Measurements from ENCODE around the gene KRT73. TPM values are rescaled to one million over a fixed set of nuclear protein-coding genes. Genes with fewer than 3 reads are reported as not detected.

Gene KRT73
- total and polyA plus RNA-seq, 2 of the 8 experiments (the other 6 are each of a cell fraction or from before 2014, with no cell fraction given) = not detected

GRCh38 chr12:52648012-52648550 lies 29.7 kb upstream of the KRT73 start:
- no peak overlapping the region for H3K56ac ChIP-seq (replicated peaks; ENCODE audit: insufficient read length, low read depth, low read length)
- H2BK20ac ChIP-seq (ENCODE audit: low read length) = no peak overlapping the region
- DNase-seq (ENCODE audit: low read depth in 1 of 2, low spot score in 2 of 2) = peak in 1 of 2 experiments; percentile 11
- H3K4me1 ChIP-seq (replicated peaks in 1 of 4; ENCODE audit: control insufficient read depth in 3 of 4, insufficient read depth in 4 of 4, low read length in 3 of 4) = no peaks in the 10 kb centered on the region
- H3K9me3 ChIP-seq (ENCODE audit: insufficient read depth in 2 of 2, low read depth in 1 of 2, low read length in 1 of 2) = peaks cover 0 to 6% of the 10 kb centered on the region in 2 experiments; a peak in 1 of 4 replicates
- H4K5ac ChIP-seq (ENCODE audit: insufficient read length, low read depth, low read length) = no peak overlapping the region
- H3K27me3 ChIP-seq (replicated peaks in 1 of 4; ENCODE audit: control insufficient read depth in 3 of 4, extremely low read depth in 1 of 4, insufficient read depth in 3 of 4, low read length in 3 of 4) = peaks cover 0 to 3% (median 0%) of the 10 kb centered on the region in 4 experiments; a peak in 1 of 7 replicates
- H3K79me1 ChIP-seq (ENCODE audit: low read depth, low read length) = no peaks in the 10 kb centered on the region
- no peak overlapping the region for H3K4ac ChIP-seq (replicated peaks; ENCODE audit: insufficient read length, low read depth, low read length)
- ChIA-PET CTCF (ENCODE audit: partially characterized antibody) (interaction anchor here (0.8 to 2.2 kb wide), 18 partner anchors 17 to 406 kb away, joined by 3 to 8 read pairs (median 4); no protein-coding TSS in a partner anchor), POLR2A (ENCODE audit: partially characterized antibody) (no interaction called here)
- no peaks in the 10 kb centered on the region for H3K36me3 ChIP-seq (ENCODE audit: control insufficient read depth in 2 of 4, insufficient read depth in 4 of 4, low read length in 3 of 4)
- H2BK5ac ChIP-seq (ENCODE audit: low read depth, low read length) = no peak overlapping the region
- H4K8ac ChIP-seq (ENCODE audit: extremely low read depth, insufficient read depth, low read length) = no peak overlapping the region
- H3K27ac ChIP-seq (ENCODE audit: low read depth, low read length) = no peak overlapping the region
- no peak for FAIRE-seq
- H3K4me3 ChIP-seq (ENCODE audit: extremely low read depth in 1 of 4, insufficient read depth in 2 of 4, low read depth in 3 of 4, low read length in 4 of 4) = no peak overlapping the region
- 96% methylated on average over 8 of the region's 8 CpGs; no CpG with 5 or more reads in 1 of the 2 experiments for WGBS, 2 experiments (ENCODE audit: extremely low coverage in 1 of 2, insufficient coverage in 1 of 2, insufficient read length in 1 of 2, insufficient replicate concordance in 2 of 2, low coverage in 1 of 2, low lambda C conversion rate in 2 of 2, missing lambda C conversion rate in 1 of 2)
- H2BK15ac ChIP-seq (ENCODE audit: low read length) = no peak overlapping the region
- no peaks in the 10 kb centered on the region for H3K23me2 ChIP-seq (ENCODE audit: low read depth, low read length)
- H4K91ac ChIP-seq (replicated peaks; ENCODE audit: insufficient read length, low read length) = peak overlapping the region; percentile 9
- no peaks in the 10 kb centered on the region for H3K79me2 ChIP-seq (ENCODE audit: control insufficient read depth in 1 of 2, insufficient read depth in 2 of 2, low read length in 2 of 2)
- no peak overlapping the region for H2AFZ ChIP-seq (ENCODE audit: low read length)
- H3K14ac ChIP-seq (ENCODE audit: insufficient read length) = no peak overlapping the region
- no peak overlapping the region for H3K18ac ChIP-seq (ENCODE audit: extremely low read depth, low read length)
- H2BK12ac ChIP-seq (ENCODE audit: low read depth, low read length) = no peak overlapping the region
- no peak overlapping the region for H2AK5ac ChIP-seq (ENCODE audit: low read depth, low read length)
- H3K4me2 ChIP-seq (ENCODE audit: insufficient read depth in 1 of 2, low read depth in 2 of 2, low read length in 2 of 2) = no peak overlapping the region
- H3K23ac ChIP-seq (ENCODE audit: insufficient read length) = no peak overlapping the region
- H3K9ac ChIP-seq (replicated peaks in 1 of 4; ENCODE audit: extremely low read depth in 1 of 4, low read depth in 3 of 4, low read length in 3 of 4) = no peak overlapping the region
- no peaks in the 10 kb centered on the region for H4K20me1 ChIP-seq (replicated peaks in 1 of 2; ENCODE audit: control insufficient read depth in 1 of 2, insufficient read depth in 2 of 2, low read length in 2 of 2)
- H2BK120ac ChIP-seq (replicated peaks; ENCODE audit: low read depth, low read length) = no peak overlapping the region
- TF ChIP-seq NRF1 (IDR thresholded peaks at IDR 0.05; ENCODE audit: low read depth, low read length) (no peak), ATF3 (IDR thresholded peaks at IDR 0.05; ENCODE audit: insufficient read depth, low read depth, low read length) (no peak)

All from H1 (cell line).